ENCODE results near the gene MTURN. TPM values are rescaled to one million over a fixed set of nuclear protein-coding genes. Genes with fewer than 3 reads are reported as not detected.

The MTURN gene
- total and polyA plus RNA-seq, 10 of the 15 experiments (the other 5 are each of a cell fraction or from before 2014, with no cell fraction given), result 0.52 to 5.0 (median 3.3) TPM

DNA sequence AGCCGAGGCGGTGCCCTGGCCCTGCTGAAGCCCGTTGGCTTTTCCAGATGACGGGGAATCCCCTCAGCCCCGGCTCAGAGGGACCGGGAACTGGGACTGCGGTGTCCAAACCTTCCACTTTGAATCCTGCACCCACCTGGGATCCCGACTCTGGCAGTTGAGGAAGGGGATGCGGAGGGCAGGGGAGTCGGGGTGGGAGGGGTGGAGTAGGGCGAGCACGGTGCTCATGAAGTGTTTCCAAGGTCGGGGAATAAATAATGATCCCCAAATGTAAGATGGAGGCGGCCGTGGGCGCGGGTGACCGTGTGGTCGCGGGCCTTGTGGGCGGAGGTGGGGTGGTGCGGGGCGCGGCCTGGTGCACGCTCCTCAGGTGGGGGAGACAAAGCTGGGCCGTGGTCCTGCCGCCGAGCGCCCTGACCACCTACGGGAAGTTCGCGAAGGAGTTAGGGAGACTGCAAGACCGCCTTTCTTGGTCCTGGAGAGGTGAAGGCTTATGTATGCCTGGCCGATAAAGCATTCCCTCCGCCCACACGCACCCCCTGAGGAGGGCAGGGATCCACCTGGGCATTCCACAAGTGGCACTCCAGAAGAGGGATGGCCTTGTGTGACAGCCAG lies 1.4 kb downstream of the MTURN start:
- ChIA-PET SMC1A (ENCODE audit: uncharacterized antibody, unreplicated experiment) (interaction anchor here (1.0 to 1.4 kb wide), 2 partner anchors 11 to 26 kb away, joined by 3 to 5 read pairs; no protein-coding TSS in a partner anchor), RAD21 (ENCODE audit: unreplicated experiment) (interaction anchor here (0.6 to 1.2 kb wide), 2 partner anchors 27 to 251 kb away, joined by 4 read pairs; no protein-coding TSS in a partner anchor), CTCF (no interaction called here), POLR2A (interaction anchor here (0.7 kb wide), 2 partner anchors 9 to 114 kb away, joined by 3 read pairs; no protein-coding TSS in a partner anchor)
- BruUV-seq (replicated peaks), result no TSS peak
- Histone ChIP-seq H3K4me2 (ENCODE audit: control insufficient read depth, insufficient read depth) (peak overlapping the region; percentile 100), H3K27ac (ENCODE audit: control insufficient read depth, insufficient read depth) (no peak overlapping the region), H3K9ac (ENCODE audit: control insufficient read depth, insufficient read depth, low read length) (no peak overlapping the region), H3K79me2 (ENCODE audit: control insufficient read depth, insufficient read depth, low read length) (no peaks in the 10 kb centered on the region), H3K27me3 (replicated peaks in 1 of 2; ENCODE audit: control insufficient read depth in 2 of 2, insufficient read depth in 2 of 2, low read length in 1 of 2) (peaks cover 0 to 3% of the 10 kb centered on the region in 2 experiments; a peak in 1 of 4 replicates), H3K9me3 (replicated peaks; ENCODE audit: control insufficient read depth, insufficient read depth, low read length) (no peaks in the 10 kb centered on the region; the same call in 2 of the 3 replicates), H3K36me3 (ENCODE audit: control insufficient read depth in 2 of 2, insufficient read depth in 2 of 2, low read length in 1 of 2) (no peaks in the 10 kb centered on the region), H3K4me3 (peak overlapping the region; percentile 73), H2AFZ (ENCODE audit: control insufficient read depth, low read depth, low read length) (peak overlapping the region; percentile 89), H3K4me1 (ENCODE audit: control insufficient read depth, insufficient read depth, low read length) (peaks cover 4% of the 10 kb centered on the region; the same call in 1 of the 2 replicates), H4K20me1 (ENCODE audit: control insufficient read depth, insufficient read depth) (no peaks in the 10 kb centered on the region)
- 33% methylated on average over 20 of the region's 36 CpGs for WGBS (ENCODE audit: insufficient coverage, insufficient replicate concordance, low lambda C conversion rate, missing lambda C conversion rate)
- TF ChIP-seq MXI1 (IDR thresholded peaks at IDR 0.05; ENCODE audit: low read depth, low read length) (no peak), TBL1XR1 (IDR thresholded peaks at IDR 0.05; ENCODE audit: low read depth, low read length) (no peak), POLR2AphosphoS2 (IDR thresholded peaks at IDR 0.05; ENCODE audit: low read depth, low read length) (no peak), POLR2AphosphoS5 (IDR thresholded peaks at IDR 0.05; ENCODE audit: low read length) (no peak), ZNF24 (IDR thresholded peaks at IDR 0.05) (no peak), HDGF (IDR thresholded peaks at IDR 0.05) (no peak), KDM1A (IDR thresholded peaks at IDR 0.05; ENCODE audit: borderline replicate concordance) (no peak), FOXK2 (IDR thresholded peaks at IDR 0.05) (no peak), SMC3 (IDR thresholded peaks at IDR 0.05; ENCODE audit: borderline replicate concordance, low read length) (no peak), SMAD1 (IDR thresholded peaks at IDR 0.05; ENCODE audit: low read depth, partially characterized antibody) (no peak), NR2F1 (conservative IDR thresholded peaks at IDR 0.05) (no peak)
- TF ChIP-seq, protein P1, sequence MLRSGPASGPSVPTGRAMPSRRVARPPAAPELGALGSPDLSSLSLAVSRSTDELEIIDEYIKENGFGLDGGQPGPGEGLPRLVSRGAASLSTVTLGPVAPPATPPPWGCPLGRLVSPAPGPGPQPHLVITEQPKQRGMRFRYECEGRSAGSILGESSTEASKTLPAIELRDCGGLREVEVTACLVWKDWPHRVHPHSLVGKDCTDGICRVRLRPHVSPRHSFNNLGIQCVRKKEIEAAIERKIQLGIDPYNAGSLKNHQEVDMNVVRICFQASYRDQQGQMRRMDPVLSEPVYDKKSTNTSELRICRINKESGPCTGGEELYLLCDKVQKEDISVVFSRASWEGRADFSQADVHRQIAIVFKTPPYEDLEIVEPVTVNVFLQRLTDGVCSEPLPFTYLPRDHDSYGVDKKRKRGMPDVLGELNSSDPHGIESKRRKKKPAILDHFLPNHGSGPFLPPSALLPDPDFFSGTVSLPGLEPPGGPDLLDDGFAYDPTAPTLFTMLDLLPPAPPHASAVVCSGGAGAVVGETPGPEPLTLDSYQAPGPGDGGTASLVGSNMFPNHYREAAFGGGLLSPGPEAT (IDR thresholded peaks at IDR 0.05; ENCODE audit: low read depth), result no peak
- TF ChIP-seq, protein P2, sequence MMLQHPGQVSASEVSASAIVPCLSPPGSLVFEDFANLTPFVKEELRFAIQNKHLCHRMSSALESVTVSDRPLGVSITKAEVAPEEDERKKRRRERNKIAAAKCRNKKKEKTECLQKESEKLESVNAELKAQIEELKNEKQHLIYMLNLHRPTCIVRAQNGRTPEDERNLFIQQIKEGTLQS (IDR thresholded peaks at IDR 0.05; ENCODE audit: borderline replicate concordance, extremely low read depth, low read depth, low read length), result no peak
- TF ChIP-seq, protein P3, sequence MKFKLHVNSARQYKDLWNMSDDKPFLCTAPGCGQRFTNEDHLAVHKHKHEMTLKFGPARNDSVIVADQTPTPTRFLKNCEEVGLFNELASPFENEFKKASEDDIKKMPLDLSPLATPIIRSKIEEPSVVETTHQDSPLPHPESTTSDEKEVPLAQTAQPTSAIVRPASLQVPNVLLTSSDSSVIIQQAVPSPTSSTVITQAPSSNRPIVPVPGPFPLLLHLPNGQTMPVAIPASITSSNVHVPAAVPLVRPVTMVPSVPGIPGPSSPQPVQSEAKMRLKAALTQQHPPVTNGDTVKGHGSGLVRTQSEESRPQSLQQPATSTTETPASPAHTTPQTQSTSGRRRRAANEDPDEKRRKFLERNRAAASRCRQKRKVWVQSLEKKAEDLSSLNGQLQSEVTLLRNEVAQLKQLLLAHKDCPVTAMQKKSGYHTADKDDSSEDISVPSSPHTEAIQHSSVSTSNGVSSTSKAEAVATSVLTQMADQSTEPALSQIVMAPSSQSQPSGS (IDR thresholded peaks at IDR 0.05; ENCODE audit: low read length), result no peak
- intact Hi-C loops (cut with micrococcal nuclease; ENCODE audit: unreplicated experiment), result no loop called here
- FAIRE-seq, result no peak
- in situ Hi-C loops (cut with MboI), result no loop called here
- ATAC-seq, result no peak
- DNase-seq (ENCODE audit: low read depth, low spot score), result no peak

Measured in GM12878 (cell line).